GM12872 (cell line): ENCODE measurements around the gene DOCK8.

Experiments used
- TF ChIP-seq, protein P1 (sequence below): IDR thresholded peaks from 3 replicates; pipeline ENCODE4 v1.5.1; 2011; ENCODE audit warnings: low read depth, mild to moderate bottlenecking, low read length, moderate library complexity; ENCODE audit not compliant: insufficient read depth

DOCK8 gene

DNA sequence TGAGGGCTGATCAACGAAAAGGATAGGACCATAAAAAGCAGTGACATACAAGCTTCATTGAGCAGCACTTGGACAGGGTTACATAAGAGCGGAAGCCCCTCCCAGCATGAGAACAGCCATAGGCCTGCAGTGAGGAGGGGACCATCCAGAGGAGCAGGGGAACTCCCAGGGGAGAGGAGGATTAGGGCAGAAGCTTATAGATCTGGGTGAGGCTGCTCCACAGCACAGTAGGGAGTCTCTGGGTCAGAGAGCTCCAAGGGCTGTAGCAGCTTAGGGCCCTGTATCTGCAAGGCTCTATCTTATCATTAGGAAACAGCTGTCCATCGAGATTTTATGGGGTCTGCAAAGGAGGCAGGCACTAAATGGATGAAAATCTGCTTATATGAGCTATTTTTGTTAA is 186.6 kb downstream of the DOCK8 start:
- TF ChIP-seq, protein P1, sequence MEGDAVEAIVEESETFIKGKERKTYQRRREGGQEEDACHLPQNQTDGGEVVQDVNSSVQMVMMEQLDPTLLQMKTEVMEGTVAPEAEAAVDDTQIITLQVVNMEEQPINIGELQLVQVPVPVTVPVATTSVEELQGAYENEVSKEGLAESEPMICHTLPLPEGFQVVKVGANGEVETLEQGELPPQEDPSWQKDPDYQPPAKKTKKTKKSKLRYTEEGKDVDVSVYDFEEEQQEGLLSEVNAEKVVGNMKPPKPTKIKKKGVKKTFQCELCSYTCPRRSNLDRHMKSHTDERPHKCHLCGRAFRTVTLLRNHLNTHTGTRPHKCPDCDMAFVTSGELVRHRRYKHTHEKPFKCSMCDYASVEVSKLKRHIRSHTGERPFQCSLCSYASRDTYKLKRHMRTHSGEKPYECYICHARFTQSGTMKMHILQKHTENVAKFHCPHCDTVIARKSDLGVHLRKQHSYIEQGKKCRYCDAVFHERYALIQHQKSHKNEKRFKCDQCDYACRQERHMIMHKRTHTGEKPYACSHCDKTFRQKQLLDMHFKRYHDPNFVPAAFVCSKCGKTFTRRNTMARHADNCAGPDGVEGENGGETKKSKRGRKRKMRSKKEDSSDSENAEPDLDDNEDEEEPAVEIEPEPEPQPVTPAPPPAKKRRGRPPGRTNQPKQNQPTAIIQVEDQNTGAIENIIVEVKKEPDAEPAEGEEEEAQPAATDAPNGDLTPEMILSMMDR: no peak

DNA sequence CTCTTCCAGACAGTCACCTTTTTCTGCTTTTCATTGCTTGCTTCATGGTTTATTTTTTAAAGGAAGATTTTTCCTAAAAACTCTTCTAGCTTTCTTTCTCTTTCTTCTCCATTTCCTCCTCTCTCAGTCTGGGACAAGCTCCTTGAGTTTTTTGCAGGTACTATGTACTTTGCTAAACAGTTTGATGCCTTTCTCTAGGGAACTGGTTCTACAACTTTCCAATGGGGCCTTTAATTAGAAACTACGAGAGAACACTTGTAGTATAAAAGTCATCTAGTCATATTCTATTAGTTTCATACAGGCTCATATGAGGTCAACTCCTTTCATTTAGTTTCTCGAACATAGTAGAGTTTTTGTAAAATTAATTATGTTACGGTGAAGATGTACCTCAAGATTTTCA is 189.6 kb downstream of the DOCK8 start:
- TF ChIP-seq, protein P1: no peak

DNA sequence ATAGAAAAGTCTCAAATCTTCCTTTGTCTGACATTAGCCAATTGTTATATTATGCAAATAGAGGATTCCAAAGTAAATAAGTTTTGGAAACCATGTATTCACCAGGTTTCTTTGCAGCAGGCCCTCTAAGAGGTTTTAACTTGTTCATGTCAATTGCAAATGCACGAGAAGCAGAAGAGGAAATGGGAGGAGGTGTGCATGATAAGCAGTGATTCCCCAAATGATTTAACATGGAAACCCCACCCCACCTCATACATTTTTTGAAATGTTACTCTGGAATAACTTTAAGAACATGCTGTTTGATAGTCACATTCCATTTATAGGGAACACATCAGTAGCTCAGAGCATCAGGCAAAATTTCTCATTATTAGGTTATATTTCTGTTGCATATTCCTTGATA is 190.7 kb downstream of the DOCK8 start:
- TF ChIP-seq, protein P1: no peak

DNA sequence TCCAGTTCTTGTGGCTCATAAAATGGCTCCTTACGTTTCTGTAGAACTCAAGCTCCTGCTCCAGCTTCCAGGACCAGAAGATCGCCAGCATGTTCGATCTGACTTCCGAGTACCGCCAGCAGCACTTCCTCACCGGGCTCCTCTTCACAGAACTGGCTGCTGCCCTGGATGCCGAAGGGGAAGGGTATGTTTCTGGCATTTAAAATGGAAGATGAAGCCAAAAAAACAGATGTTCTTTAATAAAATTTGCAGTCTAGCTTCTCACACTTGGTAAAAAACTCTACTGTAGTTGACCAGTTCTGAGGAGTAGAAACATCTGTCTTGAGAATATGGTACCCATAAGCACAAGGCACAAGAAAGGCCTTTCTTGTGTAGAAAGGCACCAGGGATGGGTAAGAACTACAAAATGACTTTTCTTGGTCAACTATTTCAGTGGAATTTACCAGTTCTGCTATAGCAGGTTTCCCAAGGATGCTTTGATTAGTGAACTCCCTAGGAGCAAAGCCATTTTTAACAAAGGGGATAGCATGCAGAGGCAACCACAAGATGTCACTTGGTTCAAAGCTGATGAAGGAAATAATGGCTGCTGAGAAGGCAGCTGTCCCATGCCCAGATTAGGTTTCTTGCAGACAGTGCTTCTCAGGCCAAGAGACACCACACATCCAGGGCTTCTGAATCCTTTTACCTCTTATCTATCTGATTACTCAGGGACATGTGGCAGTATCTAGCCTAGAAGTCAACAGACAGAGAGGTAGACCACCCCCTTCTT is 192.4 kb downstream of the DOCK8 start:
- TF ChIP-seq, protein P1: no peak

DNA sequence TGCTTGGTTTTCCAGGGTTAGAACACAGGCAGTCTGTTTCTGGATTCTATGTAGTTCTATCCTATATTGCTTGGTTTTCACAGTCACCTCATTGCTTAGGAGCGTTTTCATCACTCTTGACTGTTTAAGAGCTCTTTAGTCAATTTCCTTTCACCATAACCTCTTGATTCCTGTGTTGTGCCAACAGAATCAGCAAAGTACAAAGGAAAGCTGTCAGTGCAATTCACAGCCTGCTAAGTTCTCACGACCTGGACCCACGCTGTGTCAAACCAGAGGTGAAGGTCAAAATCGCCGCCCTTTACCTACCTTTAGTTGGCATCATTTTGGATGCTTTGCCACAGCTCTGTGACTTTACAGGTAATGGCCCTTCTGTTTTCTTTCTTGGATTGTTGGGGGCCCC is 199.9 kb downstream of the DOCK8 start:
- TF ChIP-seq, protein P1: no peak

DNA sequence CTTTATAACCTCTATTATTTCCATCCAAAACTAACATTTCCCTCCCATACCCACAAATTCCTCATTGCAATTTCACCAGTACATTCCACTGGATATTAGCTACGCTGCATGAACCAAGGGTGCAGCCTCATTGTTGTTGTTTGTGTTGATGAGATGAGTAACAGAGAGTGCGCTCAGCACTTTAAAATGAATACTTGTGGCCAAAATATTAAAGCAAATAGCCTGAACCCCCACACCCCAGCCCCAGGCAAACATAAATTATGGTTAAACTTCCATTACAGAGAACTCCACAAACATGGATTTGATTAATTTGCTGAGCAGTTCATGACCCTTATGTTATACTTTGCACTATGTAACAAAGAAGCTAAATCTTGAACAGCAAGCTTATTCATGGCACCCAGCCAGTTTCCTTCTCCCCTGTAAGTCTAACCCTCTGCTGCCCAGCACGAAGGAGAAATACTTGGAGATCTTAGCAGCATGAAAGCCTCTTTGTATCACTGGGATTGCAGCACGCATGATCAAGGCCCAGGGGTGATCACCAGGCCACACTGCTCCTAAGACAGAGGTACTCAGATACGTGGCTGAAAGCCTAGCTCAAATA is 205.0 kb downstream of the DOCK8 start:
- TF ChIP-seq, protein P1: no peak

DNA sequence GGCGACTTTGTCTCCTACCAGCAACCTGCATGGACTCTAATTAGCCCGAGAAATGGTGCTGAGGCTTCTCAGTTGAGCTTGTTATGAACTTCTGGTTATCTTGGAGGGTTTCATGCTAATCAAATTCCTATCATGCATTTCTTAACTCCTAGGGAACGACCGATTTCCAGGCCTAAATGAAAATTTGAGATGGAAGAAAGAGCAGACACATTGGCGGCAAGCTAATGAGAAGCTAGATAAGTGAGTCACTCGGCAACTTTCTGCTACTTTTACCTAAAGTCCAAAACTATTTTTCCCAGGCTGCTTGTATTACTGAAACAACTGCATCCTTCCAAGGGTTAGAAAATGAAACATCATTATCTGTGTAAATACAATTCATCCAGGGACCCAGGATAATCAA is 207.2 kb downstream of the DOCK8 start:
- TF ChIP-seq, protein P1: no peak
